Measurements from ENCODE around the gene PDIA5.

DNA sequence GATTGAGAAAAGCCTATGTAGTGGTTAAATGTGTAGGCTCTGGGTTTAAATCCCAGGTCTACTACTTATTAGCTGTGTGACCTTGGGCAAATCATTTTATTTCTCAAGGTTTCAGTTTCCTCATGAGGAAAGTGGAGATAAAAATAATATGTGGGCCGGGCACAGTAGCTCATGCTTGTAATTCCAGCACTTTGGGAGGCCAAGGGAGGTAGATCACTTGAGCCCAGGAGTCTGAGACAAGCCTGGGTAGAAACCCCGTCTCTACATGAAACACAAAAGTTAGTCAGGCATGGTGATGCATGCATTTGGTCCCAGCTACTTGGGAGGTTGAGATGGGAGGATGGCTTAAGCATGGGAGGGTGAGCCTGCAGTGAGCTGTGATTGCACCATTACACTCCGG, 47.7 kb upstream of the PDIA5 start:
- TF ChIP-seq, protein P1, sequence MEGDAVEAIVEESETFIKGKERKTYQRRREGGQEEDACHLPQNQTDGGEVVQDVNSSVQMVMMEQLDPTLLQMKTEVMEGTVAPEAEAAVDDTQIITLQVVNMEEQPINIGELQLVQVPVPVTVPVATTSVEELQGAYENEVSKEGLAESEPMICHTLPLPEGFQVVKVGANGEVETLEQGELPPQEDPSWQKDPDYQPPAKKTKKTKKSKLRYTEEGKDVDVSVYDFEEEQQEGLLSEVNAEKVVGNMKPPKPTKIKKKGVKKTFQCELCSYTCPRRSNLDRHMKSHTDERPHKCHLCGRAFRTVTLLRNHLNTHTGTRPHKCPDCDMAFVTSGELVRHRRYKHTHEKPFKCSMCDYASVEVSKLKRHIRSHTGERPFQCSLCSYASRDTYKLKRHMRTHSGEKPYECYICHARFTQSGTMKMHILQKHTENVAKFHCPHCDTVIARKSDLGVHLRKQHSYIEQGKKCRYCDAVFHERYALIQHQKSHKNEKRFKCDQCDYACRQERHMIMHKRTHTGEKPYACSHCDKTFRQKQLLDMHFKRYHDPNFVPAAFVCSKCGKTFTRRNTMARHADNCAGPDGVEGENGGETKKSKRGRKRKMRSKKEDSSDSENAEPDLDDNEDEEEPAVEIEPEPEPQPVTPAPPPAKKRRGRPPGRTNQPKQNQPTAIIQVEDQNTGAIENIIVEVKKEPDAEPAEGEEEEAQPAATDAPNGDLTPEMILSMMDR (IDR thresholded peaks at IDR 0.05), result no peak
- no peak for TF ChIP-seq POLR2A (IDR thresholded peaks at IDR 0.05)

Measured in testis (tissue), 2 donors.